ENCODE measurements around the gene NTRK1.
A peak's percentile ranks its signal among the peaks of the same experiment; 100 is the strongest.

DNA sequence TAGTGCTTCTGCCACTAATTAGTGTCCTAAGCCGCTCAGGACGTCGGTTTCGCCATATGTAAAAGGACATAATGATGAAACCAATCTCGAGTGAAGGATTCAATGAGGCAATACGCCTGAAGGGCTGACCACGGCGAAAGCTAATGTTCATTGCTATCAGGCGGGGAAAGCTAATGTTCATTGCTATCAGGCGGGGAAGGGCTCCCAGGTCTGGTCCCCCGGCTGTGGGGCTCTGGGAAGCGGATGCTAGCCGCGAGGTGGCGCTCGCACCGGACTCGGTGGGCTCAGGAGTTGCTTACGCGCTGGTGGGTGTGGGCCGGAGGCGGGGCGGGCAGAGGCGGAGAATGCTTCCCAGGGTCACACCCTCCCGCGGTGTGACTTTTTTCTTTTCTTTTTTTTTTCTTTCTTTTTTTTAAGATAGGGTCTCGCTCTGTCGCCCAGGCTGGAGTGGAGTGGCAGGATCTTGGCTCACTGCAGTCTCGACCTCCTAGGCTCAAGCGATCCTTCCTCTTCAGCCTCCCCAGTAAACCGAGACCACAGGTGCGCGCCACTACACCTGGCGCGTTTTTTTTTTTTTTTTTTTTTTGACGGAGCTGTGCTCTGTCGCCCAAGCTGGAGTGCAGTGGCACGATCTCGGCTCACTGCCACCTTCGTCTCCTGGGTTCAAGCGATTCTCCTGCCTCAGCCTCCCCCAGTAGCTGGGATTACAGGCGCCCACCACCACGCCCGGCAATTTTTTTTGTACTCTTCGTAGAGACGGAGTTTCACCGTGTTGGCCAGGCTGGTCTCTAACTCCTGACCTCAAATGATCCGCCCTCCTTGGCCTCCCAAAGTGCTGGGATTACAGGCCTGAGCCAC, 31.8 kb downstream of the NTRK1 start:
- TF ChIP-seq, protein P1, sequence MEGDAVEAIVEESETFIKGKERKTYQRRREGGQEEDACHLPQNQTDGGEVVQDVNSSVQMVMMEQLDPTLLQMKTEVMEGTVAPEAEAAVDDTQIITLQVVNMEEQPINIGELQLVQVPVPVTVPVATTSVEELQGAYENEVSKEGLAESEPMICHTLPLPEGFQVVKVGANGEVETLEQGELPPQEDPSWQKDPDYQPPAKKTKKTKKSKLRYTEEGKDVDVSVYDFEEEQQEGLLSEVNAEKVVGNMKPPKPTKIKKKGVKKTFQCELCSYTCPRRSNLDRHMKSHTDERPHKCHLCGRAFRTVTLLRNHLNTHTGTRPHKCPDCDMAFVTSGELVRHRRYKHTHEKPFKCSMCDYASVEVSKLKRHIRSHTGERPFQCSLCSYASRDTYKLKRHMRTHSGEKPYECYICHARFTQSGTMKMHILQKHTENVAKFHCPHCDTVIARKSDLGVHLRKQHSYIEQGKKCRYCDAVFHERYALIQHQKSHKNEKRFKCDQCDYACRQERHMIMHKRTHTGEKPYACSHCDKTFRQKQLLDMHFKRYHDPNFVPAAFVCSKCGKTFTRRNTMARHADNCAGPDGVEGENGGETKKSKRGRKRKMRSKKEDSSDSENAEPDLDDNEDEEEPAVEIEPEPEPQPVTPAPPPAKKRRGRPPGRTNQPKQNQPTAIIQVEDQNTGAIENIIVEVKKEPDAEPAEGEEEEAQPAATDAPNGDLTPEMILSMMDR (IDR thresholded peaks at IDR 0.05), result peak; percentile 92
- TF ChIP-seq, protein P2, sequence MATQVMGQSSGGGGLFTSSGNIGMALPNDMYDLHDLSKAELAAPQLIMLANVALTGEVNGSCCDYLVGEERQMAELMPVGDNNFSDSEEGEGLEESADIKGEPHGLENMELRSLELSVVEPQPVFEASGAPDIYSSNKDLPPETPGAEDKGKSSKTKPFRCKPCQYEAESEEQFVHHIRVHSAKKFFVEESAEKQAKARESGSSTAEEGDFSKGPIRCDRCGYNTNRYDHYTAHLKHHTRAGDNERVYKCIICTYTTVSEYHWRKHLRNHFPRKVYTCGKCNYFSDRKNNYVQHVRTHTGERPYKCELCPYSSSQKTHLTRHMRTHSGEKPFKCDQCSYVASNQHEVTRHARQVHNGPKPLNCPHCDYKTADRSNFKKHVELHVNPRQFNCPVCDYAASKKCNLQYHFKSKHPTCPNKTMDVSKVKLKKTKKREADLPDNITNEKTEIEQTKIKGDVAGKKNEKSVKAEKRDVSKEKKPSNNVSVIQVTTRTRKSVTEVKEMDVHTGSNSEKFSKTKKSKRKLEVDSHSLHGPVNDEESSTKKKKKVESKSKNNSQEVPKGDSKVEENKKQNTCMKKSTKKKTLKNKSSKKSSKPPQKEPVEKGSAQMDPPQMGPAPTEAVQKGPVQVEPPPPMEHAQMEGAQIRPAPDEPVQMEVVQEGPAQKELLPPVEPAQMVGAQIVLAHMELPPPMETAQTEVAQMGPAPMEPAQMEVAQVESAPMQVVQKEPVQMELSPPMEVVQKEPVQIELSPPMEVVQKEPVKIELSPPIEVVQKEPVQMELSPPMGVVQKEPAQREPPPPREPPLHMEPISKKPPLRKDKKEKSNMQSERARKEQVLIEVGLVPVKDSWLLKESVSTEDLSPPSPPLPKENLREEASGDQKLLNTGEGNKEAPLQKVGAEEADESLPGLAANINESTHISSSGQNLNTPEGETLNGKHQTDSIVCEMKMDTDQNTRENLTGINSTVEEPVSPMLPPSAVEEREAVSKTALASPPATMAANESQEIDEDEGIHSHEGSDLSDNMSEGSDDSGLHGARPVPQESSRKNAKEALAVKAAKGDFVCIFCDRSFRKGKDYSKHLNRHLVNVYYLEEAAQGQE (IDR thresholded peaks at IDR 0.05; ENCODE audit: low read depth, low read length), result no peak
- TF ChIP-seq TCF12 (IDR thresholded peaks at IDR 0.05) (no peak), NFIC (IDR thresholded peaks at IDR 0.05; ENCODE audit: borderline replicate concordance) (no peak)
